ENCODE results near the gene MAG.

MAG gene

GRCh38 chr19:35300339-35300649 is 8.3 kb downstream of the MAG start:
- DNase-seq: no peak

DNA sequence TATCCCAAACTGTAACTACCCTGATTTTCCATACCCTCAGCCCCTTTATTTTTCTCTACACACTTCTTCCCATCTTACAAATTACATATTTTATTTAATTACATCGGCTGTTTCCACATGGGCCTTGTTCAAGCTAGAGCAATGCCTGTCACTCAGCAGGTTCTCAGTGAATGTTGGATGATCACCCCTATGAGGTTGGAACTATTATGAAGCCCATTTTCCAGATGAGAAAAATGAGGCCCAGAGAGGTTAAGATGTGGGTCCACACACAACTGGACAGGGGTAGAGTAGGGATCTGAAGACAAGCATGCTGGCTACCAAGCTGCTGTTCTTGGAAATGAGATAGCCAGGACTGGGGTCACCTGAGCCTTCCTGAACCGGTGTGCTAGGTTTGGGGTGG is 10.0 kb downstream of the MAG start:
- no peak for DNase-seq

DNA sequence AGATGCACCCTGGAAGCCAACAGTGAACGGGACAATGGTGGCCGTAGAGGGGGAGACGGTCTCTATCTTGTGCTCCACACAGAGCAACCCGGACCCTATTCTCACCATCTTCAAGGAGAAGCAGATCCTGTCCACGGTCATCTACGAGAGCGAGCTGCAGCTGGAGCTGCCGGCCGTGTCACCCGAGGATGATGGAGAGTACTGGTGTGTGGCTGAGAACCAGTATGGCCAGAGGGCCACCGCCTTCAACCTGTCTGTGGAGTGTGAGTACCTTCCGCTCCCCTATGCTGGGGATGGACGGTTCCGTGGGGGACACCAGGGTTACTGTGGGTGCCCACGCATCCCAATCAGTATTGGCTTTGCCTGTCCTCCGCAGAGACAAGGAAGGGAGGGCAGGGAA is 10.5 kb downstream of the MAG start:
- no peak for DNase-seq

- DNase-seq: no peak
These were observed 11.5 kb downstream of the MAG start for GRCh38 chr19:35303357-35303915.

- DNase-seq: no peak
These were observed 12.1 kb downstream of the MAG start for GRCh38 chr19:35304036-35304435.

GRCh38 chr19:35305181-35305580 is 13.2 kb downstream of the MAG start:
- no peak for DNase-seq

- no peak for DNase-seq
These were observed 14.7 kb downstream of the MAG start for GRCh38 chr19:35306473-35307246.

- DNase-seq: no peak
These were observed 16.0 kb downstream of the MAG start for GRCh38 chr19:35307931-35308330.

DNA sequence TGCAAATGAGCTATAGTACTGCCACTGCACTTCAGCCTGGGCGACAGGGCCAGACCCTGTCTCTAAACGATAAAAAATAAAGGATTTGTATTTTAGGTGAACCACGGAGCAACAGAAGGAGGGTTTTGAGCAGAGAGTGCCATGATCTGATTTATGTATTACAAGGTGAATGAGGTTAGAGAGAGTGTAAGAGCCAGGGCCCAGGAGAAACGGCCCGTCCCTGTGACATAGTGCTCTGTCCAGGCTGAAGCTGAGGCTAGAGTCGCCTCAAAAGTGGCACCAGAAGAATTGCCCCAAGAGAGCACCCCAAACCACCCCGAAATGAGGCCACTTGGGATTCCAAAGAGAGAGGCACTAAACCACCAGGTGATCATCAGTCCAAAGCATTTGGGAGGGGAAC is 16.9 kb downstream of the MAG start:
- no peak for DNase-seq

GRCh38 chr19:35309481-35310279 is 17.7 kb downstream of the MAG start:
- DNase-seq: no peak

DNA sequence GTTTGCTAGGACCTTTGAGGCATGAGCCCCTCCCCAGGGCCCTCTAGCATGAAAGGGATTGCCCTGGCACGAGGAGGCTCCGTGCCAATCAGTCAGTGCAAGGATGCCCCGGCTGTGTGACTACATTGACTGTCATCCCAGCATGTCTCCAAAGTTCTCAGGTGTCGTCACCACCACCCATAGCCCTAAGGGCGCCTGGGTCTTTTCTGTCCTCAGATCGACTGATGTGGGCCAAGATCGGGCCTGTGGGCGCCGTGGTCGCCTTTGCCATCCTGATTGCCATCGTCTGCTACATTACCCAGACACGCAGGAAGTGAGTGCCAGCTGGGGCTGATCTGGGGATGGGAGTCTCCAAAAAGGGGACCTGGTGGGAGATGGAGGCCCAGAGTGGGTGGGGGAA is 18.4 kb downstream of the MAG start:
- no peak for DNase-seq

DNA sequence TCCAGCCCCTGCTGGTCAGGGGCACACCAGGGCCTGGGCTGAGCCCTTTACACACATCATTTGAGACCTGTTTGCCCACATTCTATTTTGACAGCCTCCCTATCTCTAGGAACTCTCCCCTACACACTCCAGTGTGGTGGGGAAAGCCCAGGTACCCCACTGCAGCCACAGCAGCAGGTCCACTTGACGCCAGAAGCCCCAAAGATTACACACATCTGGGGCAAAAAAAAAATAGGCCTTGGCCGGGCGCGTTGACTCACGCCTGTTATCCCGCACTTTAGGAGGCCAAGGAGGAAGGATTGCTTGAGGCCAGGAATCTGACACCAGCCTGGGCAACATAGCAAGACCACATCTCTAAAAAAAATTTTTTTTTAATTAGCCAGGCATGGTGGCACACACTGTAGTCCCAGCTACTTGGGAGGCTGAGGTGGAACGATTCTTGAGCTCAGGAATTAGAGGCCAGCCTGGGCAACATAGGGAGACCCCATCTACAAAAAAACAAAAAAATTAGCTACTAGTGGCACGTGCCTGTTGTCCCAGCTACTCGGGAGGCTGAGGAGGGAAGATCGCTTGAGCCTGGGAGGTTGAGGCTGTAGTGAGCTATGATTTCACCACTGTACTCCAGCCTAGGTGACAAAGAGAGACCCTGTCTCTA is 19.0 kb downstream of the MAG start:
- no peak for DNase-seq

DNA sequence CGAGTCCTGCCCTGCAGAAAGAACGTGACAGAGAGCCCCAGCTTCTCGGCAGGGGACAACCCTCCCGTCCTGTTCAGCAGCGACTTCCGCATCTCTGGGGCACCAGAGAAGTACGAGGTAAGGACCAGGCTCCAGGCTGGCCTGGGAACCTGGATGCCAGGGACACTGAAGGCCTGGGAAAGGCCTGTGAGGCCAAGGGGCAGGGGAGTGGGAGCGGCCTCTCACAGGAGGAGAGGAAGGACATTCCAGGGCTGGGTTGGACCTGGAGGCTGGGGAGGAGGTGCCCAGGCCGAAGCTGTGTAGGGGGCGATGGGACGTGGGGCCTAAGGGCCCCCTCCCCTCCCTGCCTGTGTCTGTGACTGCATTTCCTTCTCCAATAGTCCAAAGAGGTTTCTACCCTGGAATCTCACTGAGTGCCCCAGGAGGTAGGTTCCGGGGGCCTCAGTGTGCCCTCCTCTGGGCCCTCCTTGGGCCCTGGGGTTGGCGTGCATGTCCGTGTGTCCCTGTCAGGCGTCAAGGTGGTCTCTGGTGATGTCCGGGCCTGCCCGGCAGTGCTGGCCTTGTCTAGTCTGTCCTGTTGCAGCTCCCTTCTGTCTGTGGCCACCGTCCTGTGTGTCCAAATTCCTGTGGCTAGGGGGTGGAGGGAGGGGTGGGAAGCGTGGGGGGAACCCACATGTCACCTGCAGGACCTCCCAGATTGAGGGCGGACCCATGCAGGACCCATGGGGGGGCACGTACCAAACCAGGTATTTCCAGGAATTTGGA is 20.1 kb downstream of the MAG start:
- DNase-seq: no peak

GRCh38 chr19:35313587-35313986 is 21.6 kb downstream of the MAG start:
- DNase-seq: no peak

DNA sequence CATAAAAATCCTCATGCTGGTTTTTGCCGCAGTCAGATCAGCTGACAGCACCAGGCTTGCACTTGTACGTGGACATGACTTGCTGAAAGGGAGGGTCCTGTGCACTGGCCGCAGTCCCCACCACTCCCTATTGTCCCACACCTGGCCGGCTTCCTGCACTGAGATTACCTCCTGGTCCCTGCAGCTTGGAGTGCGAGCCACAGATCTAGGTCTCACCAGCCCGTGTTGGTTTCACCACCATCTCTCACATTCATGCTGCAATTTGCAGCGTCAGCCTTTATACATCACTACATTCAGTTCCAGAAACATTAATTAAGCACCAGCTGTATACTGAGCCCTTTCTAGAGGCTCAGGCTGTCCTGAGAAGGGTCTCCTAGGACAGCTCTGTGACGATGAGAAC is 22.1 kb downstream of the MAG start:
- no peak for DNase-seq

- DNase-seq: no peak
These were observed 23.0 kb downstream of the MAG start for GRCh38 chr19:35314858-35315470.

DNA sequence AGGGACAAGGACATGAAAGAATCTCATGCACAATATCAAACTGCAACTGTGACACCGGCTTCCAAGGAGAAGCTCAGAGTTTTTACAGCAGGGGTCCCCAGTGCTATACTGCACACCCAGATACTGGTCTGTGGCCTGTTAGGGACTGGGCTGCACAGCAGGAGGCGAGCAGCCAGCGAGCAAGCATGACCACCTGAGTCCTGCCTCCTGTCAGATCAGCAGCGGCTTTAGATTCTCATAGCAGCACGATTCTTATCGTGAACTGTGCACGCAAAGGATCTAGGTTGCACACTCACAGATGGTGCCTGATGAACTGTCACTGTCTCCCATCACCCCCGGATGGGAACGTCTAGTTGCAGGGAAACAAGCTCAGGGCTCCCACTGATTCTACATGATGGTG is 23.9 kb downstream of the MAG start:
- no peak for DNase-seq

DNA sequence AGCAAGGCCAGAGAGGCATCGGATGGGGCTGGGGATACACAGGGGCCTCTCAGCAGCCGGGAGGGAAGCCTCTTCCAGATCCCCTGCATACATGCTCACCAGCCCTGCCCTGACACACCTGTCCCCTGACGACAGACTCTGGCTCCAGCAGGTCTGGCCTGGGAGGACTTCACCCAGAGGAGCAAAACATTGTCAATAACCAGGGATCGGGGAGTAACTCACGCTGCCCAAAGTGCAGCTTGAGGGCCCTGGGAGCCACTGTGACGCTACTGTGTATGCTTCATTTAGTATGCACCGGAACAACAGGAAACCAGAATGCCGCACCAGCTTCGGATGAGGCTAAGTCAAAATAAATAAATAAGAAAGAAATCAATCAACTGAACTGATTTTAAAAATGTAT is 24.6 kb downstream of the MAG start:
- DNase-seq: no peak

GRCh38 chr19:35317464-35318043 is 25.6 kb downstream of the MAG start:
- DNase-seq: no peak

- DNase-seq: no peak
These were observed 26.9 kb downstream of the MAG start for GRCh38 chr19:35318679-35319448.

DNA sequence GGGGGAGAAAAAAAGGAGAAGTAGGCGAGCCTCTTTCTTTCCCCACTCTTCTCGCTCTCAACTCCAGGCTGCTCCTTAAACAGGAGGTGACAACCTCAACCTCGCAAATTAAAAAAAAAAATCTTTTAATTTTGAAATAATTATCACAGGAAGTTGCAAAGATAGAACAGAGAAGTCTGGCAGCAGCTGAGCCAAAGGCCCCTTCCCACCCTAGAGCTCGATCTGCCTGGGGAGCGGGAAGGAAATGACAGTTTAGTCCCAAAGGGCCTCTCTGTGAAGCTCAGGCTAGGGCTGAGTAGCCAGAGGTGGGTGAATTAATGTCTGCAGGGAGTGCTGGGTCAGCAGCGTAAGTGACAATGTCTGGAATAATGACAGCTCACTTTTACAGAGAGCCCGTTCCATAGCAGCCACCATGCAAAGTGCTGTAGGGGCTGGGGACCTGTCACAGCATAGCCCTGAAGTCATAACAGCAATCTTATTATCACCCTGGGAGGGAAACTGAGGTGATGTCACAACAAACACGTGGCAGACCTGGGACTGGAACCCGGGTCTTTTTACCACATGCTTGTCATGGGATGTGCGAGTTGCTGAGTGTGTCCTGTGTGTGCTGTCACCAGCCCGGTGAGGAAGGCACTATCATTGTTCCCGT is 28.2 kb downstream of the MAG start:
- no peak for DNase-seq

Data from NCI-H1048 (cell line).